H1 (cell line): Measurements from ENCODE around the gene PRRC2A. TPM values are rescaled to one million over a fixed set of nuclear protein-coding genes. Genes with fewer than 3 reads are reported as not detected.

Source experiments
- CTCF ChIA-PET: fragments of 300-600 bp; sonication (Branson Sonifier 250); formaldehyde crosslinking; loops from one replicate; lab custom pipeline; 2021; ENCODE audit not compliant: partially characterized antibody; lab: Charles Lee
- POLR2A ChIA-PET: fragments of 300-600 bp; sonication (Branson Sonifier 250); formaldehyde crosslinking; loops from one replicate; lab custom pipeline; 2021; ENCODE audit warnings: inconsistent platforms; ENCODE audit not compliant: partially characterized antibody; lab: Charles Lee
- DNase-seq, 2 experiments: peaks; one replicate each; pipeline versions ENCODE4 v3.0.0 to v3.0.0-alpha.2; 2010 to 2022; ENCODE audit warnings: low spot score in 2 of 2, low read depth in 1 of 2, mixed read lengths in 1 of 2
- FAIRE-seq: peaks from 2 replicates; lab custom pipeline; 2011; peaks lifted over from hg19 to GRCh38; lab: Jason Lieb, UNC
- H2AFZ ChIP-seq: 2 replicates; pipeline ENCODE4 v1.8.1; 2012; ENCODE audit warnings: low read length, inconsistent platforms
- H2AK5ac ChIP-seq: 2 replicates; pipeline ENCODE4 v1.6.1; 2013; ENCODE audit warnings: low read depth, low read length
- H2BK120ac ChIP-seq: replicated peaks from 2 replicates; pipeline ENCODE3; 2013; ENCODE audit warnings: low read depth, low read length, inconsistent platforms
- H2BK12ac ChIP-seq: 2 replicates; pipeline ENCODE4 v1.6.1; 2013; ENCODE audit warnings: low read depth, low read length
- H2BK15ac ChIP-seq: 2 replicates; pipeline ENCODE4 v1.6.1; 2013; ENCODE audit warnings: low read length
- H2BK20ac ChIP-seq: 2 replicates; pipeline ENCODE4 v1.6.1; 2013; ENCODE audit warnings: low read length
- H2BK5ac ChIP-seq: 2 replicates; pipeline ENCODE4 v1.6.1; 2013; ENCODE audit warnings: low read depth, low read length
- H3K14ac ChIP-seq: 2 replicates; pipeline ENCODE4 v1.6.1; 2013; ENCODE audit warnings: inconsistent platforms; ENCODE audit not compliant: insufficient read length
- H3K18ac ChIP-seq: 2 replicates; pipeline ENCODE4 v1.6.1; 2013; ENCODE audit warnings: low read length; ENCODE audit errors: extremely low read depth
- H3K23ac ChIP-seq: 2 replicates; pipeline ENCODE4 v1.6.1; 2013; ENCODE audit warnings: inconsistent platforms; ENCODE audit not compliant: insufficient read length
- H3K23me2 ChIP-seq: 2 replicates; pipeline ENCODE4 v1.6.1; 2013; ENCODE audit warnings: low read depth, low read length
- H3K27ac ChIP-seq: 2 replicates; pipeline ENCODE4 v1.6.1; 2011; ENCODE audit warnings: low read depth, low read length, inconsistent platforms
- H3K27me3 ChIP-seq, 4 experiments: replicated peaks in 1 of 4; 1 replicate in 1 of 4; 2 replicates in 3 of 4; pipeline versions ENCODE4 v1.6.1 to v1.8.1; 2011 to 2013; ENCODE audit warnings: low read length in 3 of 4, mild to moderate bottlenecking in 3 of 4, inconsistent platforms in 2 of 4, mixed read lengths in 2 of 4, moderate library complexity in 1 of 4; ENCODE audit not compliant: control insufficient read depth in 3 of 4, insufficient read depth in 3 of 4; ENCODE audit errors: extremely low read depth in 1 of 4
- H3K36me3 ChIP-seq, 4 experiments: 2 replicates each; pipeline versions ENCODE4 v1.6.1 to v1.8.1; 2011 to 2013; ENCODE audit warnings: mild to moderate bottlenecking in 4 of 4, low read length in 3 of 4, moderate library complexity in 2 of 4, control low read depth in 1 of 4, inconsistent platforms in 1 of 4; ENCODE audit not compliant: insufficient read depth in 4 of 4, control insufficient read depth in 2 of 4
- H3K4ac ChIP-seq: replicated peaks from 2 replicates; pipeline ENCODE3; 2013; ENCODE audit warnings: low read length, low read depth, mixed read lengths, inconsistent platforms; ENCODE audit not compliant: insufficient read length
- H3K4me1 ChIP-seq, 4 experiments: replicated peaks in 1 of 4; 1 replicate in 1 of 4; 2 replicates in 3 of 4; pipeline versions ENCODE4 v1.6.1 to v1.8.1; 2011 to 2013; ENCODE audit warnings: low read length in 3 of 4, inconsistent platforms in 2 of 4, mixed read lengths in 1 of 4; ENCODE audit not compliant: insufficient read depth in 4 of 4, control insufficient read depth in 3 of 4
- H3K4me2 ChIP-seq, 2 experiments: 2 replicates each; pipeline versions ENCODE4 v1.6.1 to v1.8.1; 2011 to 2013; ENCODE audit warnings: low read depth in 2 of 2, low read length in 2 of 2, control low read depth in 1 of 2, inconsistent platforms in 1 of 2, mild to moderate bottlenecking in 1 of 2; ENCODE audit not compliant: insufficient read depth in 1 of 2
- H3K4me3 ChIP-seq, 4 experiments: fragments of 200-600, 300-600 bp in 1 of 4; sonication (generic), shearing (Covaris generic), sonication (Bioruptor Twin) in 1 of 4; 2 replicates each; pipeline versions ENCODE4 v1.5.1 to v1.8.1; 2011 to 2016; ENCODE audit warnings: low read length in 4 of 4, low read depth in 3 of 4, control low read depth in 2 of 4, inconsistent platforms in 2 of 4, mild to moderate bottlenecking in 2 of 4, mixed read lengths in 1 of 4, moderate library complexity in 1 of 4; ENCODE audit not compliant: insufficient read depth in 2 of 4; ENCODE audit errors: extremely low read depth in 1 of 4
- H3K56ac ChIP-seq: replicated peaks from 2 replicates; pipeline ENCODE3; 2013; ENCODE audit warnings: low read depth, mild to moderate bottlenecking, mixed read lengths, low read length, inconsistent platforms; ENCODE audit not compliant: insufficient read length
- H3K79me1 ChIP-seq: 2 replicates; pipeline ENCODE4 v1.6.1; 2013; ENCODE audit warnings: low read depth, low read length, control low read depth
- H3K79me2 ChIP-seq, 2 experiments: 2 replicates each; pipeline versions ENCODE4 v1.6.1 to v1.8.1; 2012 to 2013; ENCODE audit warnings: low read length in 2 of 2, mild to moderate bottlenecking in 2 of 2, inconsistent platforms in 1 of 2; ENCODE audit not compliant: insufficient read depth in 2 of 2, control insufficient read depth in 1 of 2
- H3K9ac ChIP-seq, 4 experiments: replicated peaks in 1 of 4; 1 replicate in 1 of 4; 2 replicates in 3 of 4; pipeline versions ENCODE4 v1.6.1 to v1.8.1; 2011 to 2013; ENCODE audit warnings: low read depth in 3 of 4, low read length in 3 of 4, control low read depth in 2 of 4, mild to moderate bottlenecking in 2 of 4, moderate library complexity in 2 of 4, inconsistent platforms in 1 of 4; ENCODE audit errors: extremely low read depth in 1 of 4
- H3K9me3 ChIP-seq, 2 experiments: 2 replicates each; pipeline versions ENCODE4 v1.6.1 to v1.8.1; 2012 to 2013; ENCODE audit warnings: mild to moderate bottlenecking in 2 of 2, moderate library complexity in 2 of 2, control low read depth in 1 of 2, inconsistent platforms in 1 of 2, low read depth in 1 of 2, low read length in 1 of 2, mixed read lengths in 1 of 2; ENCODE audit not compliant: insufficient read depth in 2 of 2
- H4K20me1 ChIP-seq, 2 experiments: replicated peaks in 1 of 2; 2 replicates each; pipeline versions ENCODE3 to v1.8.1; 2011 to 2013; ENCODE audit warnings: inconsistent platforms in 2 of 2, low read length in 2 of 2, mild to moderate bottlenecking in 1 of 2; ENCODE audit not compliant: insufficient read depth in 2 of 2, control insufficient read depth in 1 of 2
- H4K5ac ChIP-seq: 2 replicates; pipeline ENCODE4 v1.6.1; 2013; ENCODE audit warnings: low read length, low read depth, mixed read lengths, inconsistent platforms; ENCODE audit not compliant: insufficient read length
- H4K8ac ChIP-seq: 2 replicates; pipeline ENCODE4 v1.8.0; 2013; ENCODE audit warnings: mild to moderate bottlenecking, moderate library complexity, low read length, inconsistent platforms; ENCODE audit not compliant: insufficient read depth; ENCODE audit errors: extremely low read depth
- H4K91ac ChIP-seq: replicated peaks from 2 replicates; pipeline ENCODE3; 2013; ENCODE audit warnings: low read length, mixed read lengths, inconsistent platforms; ENCODE audit not compliant: insufficient read length
- BRCA1 ChIP-seq: IDR thresholded peaks from 2 replicates; pipeline ENCODE4 v1.6.1; 2012; ENCODE audit warnings: low read depth, low read length, improper control_type of control experiment
- HDAC2 ChIP-seq, 2 experiments: fragments of 300-600 bp in 1 of 2; sonication (generic) in 1 of 2; IDR thresholded peaks; 2 replicates each; pipeline ENCODE4 v1.6.1; 2011 to 2012; ENCODE audit warnings: low read depth in 2 of 2, low read length in 2 of 2, mild to moderate bottlenecking in 2 of 2, moderate library complexity in 2 of 2, borderline replicate concordance in 1 of 2, inconsistent platforms in 1 of 2
- POU5F1 ChIP-seq: IDR thresholded peaks from 2 replicates; pipeline ENCODE4 v1.6.1; 2011; ENCODE audit warnings: low read depth, mild to moderate bottlenecking, low read length, moderate library complexity
- TCF12 ChIP-seq: IDR thresholded peaks from 2 replicates; pipeline ENCODE4 v1.6.1; 2011; ENCODE audit warnings: low read depth, mild to moderate bottlenecking, low read length
- WGBS, 2 experiments: shearing (Covaris generic) in 1 of 2; methylation state at CpG; one replicate each; pipeline versions ENCODE4 v1.1.6 to v1.1.7; 2013 to 2015; ENCODE audit warnings: low lambda C conversion rate in 2 of 2, mixed read lengths in 2 of 2, inconsistent platforms in 1 of 2, low coverage in 1 of 2, missing lambda C conversion rate in 1 of 2; ENCODE audit not compliant: insufficient replicate concordance in 2 of 2, insufficient coverage in 1 of 2, insufficient read length in 1 of 2; ENCODE audit errors: extremely low coverage in 1 of 2, missing lambda C conversion rate in 1 of 2; 5-methylcytosine and 5-hydroxymethylcytosine counted together
- polyA plus RNA-seq, 7 experiments: library from polyadenylated mRNA; depleted of rRNA in 3 of 7; stranded (reverse) in 5 of 7; unstranded in 2 of 7; fragments of >200 nt in 5 of 7; fragments of 200-250 nt in 2 of 7; gene quantifications; 1 replicate in 5 of 7; 2 replicates in 1 of 7; 4 replicates in 1 of 7; pipeline versions ENCODE4 v1.2.1 to v1.2.3, GENCODE V29; 2011 to 2013; ENCODE audit warnings: missing spikeins in 2 of 7, mixed read lengths in 2 of 7
- total RNA-seq: library from RNA; stranded (reverse); fragmentation: NEBNext Ultra II Directional; extraction: Animal tissue kit (Norgen Biotek cat#: 25700); gene quantifications from 2 replicates; pipeline ENCODE4 v1.2.1, GENCODE V29; 2021

Gene PRRC2A
- total and polyA plus RNA-seq, 2 of the 8 experiments (the other 6 are each of a cell fraction or from before 2014, with no cell fraction given), result 118 to 300 TPM

DNA sequence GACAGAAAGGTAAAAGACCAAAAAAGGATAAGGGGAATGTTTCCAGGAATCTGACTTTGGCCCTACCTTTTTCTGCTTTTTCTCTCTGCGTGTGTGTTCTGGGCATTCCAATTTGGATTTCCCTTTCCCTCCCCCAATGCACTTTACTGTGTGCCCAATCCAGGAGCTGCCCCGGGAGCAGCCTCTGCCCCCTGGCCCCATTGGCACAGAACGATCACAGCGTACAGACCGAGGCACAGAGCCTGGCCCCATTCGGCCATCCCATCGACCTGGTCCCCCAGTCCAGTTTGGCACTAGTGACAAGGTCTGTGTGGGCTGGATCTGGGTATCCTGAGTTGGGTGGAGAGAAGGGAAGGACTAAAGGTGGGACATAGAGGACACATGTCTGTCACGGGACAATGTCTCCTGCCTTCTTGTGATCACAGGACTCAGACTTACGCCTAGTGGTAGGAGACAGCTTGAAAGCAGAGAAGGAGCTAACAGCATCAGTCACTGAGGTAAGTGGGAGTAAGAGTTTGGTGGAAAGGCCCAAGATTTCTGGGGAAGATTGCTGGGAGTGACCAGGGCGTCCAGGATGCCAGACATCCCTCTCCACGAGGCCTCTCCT lies 14.6 kb downstream of the PRRC2A start:
- POLR2A ChIA-PET, result interaction anchor here (0.7 to 34.9 kb wide), 11 partner anchors 10 to 161 kb away, joined by 3 to 883 read pairs (median 4); partner anchors contain the start of genes APOM, ATP6V1G2, BAG6 and C6orf47
- H3K36me3 ChIP-seq, result peaks cover 64 to 98% (median 83%) of the 10 kb centered on the region in 4 experiments

More for the DNA sequence above, 14.6 kb downstream of the PRRC2A start:
- H3K23me2 ChIP-seq, result no peaks in the 10 kb centered on the region
- H3K23ac ChIP-seq, result no peak overlapping the region
- peaks cover 19 to 21% of the 10 kb centered on the region in 2 experiments for H4K20me1 ChIP-seq
- H3K4me3 ChIP-seq, result no peak overlapping the region
- H3K79me1 ChIP-seq, result peaks cover 9% of the 10 kb centered on the region; the same call in 1 of the 2 replicates
- H3K79me2 ChIP-seq, result no peaks in the 10 kb centered on the region; a peak in 1 of 4 replicates
- no peak overlapping the region for H4K91ac ChIP-seq
- DNase-seq (no peak), FAIRE-seq (no peak)
- no peak overlapping the region for H2BK12ac ChIP-seq
- H2AK5ac ChIP-seq, result no peak overlapping the region
- no peaks in the 10 kb centered on the region for H3K4me1 ChIP-seq
- H2BK120ac ChIP-seq, result no peak overlapping the region
- no peak overlapping the region for H3K27ac ChIP-seq
- H3K4me2 ChIP-seq, result no peak overlapping the region
- no peak overlapping the region for H3K14ac ChIP-seq
- no peak overlapping the region for H3K9ac ChIP-seq
- no peak overlapping the region for H3K4ac ChIP-seq
- TF ChIP-seq POU5F1, result no peak
- no peak for TF ChIP-seq TCF12
- no peak for TF ChIP-seq BRCA1
- TF ChIP-seq HDAC2 (IDR thresholded peaks at IDR 0.05; ENCODE audit: borderline replicate concordance in 1 of 2, low read depth in 2 of 2, low read length in 2 of 2), result no peak
- no peak overlapping the region for H4K5ac ChIP-seq
- H3K9me3 ChIP-seq, result no peaks in the 10 kb centered on the region
- WGBS, 2 experiments, result 86% methylated on average over 11 of the region's 11 CpGs; no CpG with 5 or more reads in 1 of the 2 experiments
- no peak overlapping the region for H2BK15ac ChIP-seq
- H4K8ac ChIP-seq, result 0 out of 2 replicates have a peak overlapping the region, but pooled peaks have one; percentile 9
- H2AFZ ChIP-seq, result no peak overlapping the region
- CTCF ChIA-PET, result interaction anchor here (1.0 to 3.0 kb wide), 7 partner anchors 8 to 317 kb away, joined by 3 to 11 read pairs (median 6); partner anchors contain the start of genes BAG6 and GPANK1
- H2BK20ac ChIP-seq, result no peak overlapping the region
- no peak overlapping the region for H3K56ac ChIP-seq
- H3K18ac ChIP-seq, result no peak overlapping the region
- H3K27me3 ChIP-seq, result no peaks in the 10 kb centered on the region
- no peak overlapping the region for H2BK5ac ChIP-seq
